ENCODE results near the gene SMAD3. TPM values are rescaled to one million over a fixed set of nuclear protein-coding genes. Genes with fewer than 3 reads are reported as not detected.

SMAD3 gene
- total RNA-seq, 1 experiment from 2014 or later, result 99.5 TPM

- Histone ChIP-seq H4K20me1 (ENCODE audit: insufficient read depth) (peaks cover 28% of the 10 kb centered on the region), H3K4me3 (peak overlapping the region; percentile 74), H3K9me3 (ENCODE audit: insufficient read depth, low read depth) (no peaks in the 10 kb centered on the region), H3F3A (ENCODE audit: insufficient read depth, low read depth) (peaks cover 4% of the 10 kb centered on the region; the same call in 1 of the 2 replicates), H2AFZ (no peak overlapping the region), H3K79me2 (ENCODE audit: low read depth) (peaks cover 45% of the 10 kb centered on the region), H3K4me2 (peak overlapping the region; percentile 91), H3K27me3 (ENCODE audit: insufficient read depth, low read depth) (no peaks in the 10 kb centered on the region), H3K4me1 (replicated peaks; ENCODE audit: insufficient read depth) (peaks cover 14% of the 10 kb centered on the region), H3K36me3 (ENCODE audit: low read depth) (peaks cover 12% of the 10 kb centered on the region; the same call in 1 of the 2 replicates), H3K9me2 (ENCODE audit: insufficient read depth) (no peaks in the 10 kb centered on the region), H3K27ac (peak overlapping the region; percentile 78)
- POLR2A ChIA-PET (ENCODE audit: unreplicated experiment), result interaction anchor here (0.5 to 1.0 kb wide), 8 partner anchors 9 to 1207 kb away, joined by 3 to 8 read pairs (median 5); no protein-coding TSS in a partner anchor
- BruUV-seq (replicated peaks), result TSS peak; percentile 78
- intact Hi-C loops (cut with micrococcal nuclease; ENCODE audit: unreplicated experiment), result loop anchor here (1.0 to 5.0 kb wide), 10 partner anchors 16 to 237 kb away; no protein-coding TSS in a partner anchor
- DNase-seq, result peak in 1 of 2 experiments; percentile 50
- CTCF ChIA-PET, result interaction anchor here (0.6 to 0.7 kb wide), 4 partner anchors 7 to 186 kb away, joined by 3 to 9 read pairs (median 4); no protein-coding TSS in a partner anchor
- TF ChIP-seq CTCF (conservative IDR thresholded peaks at IDR 0.05), result no peak
- no peak for TF ChIP-seq EZH2 (IDR thresholded peaks at IDR 0.05; ENCODE audit: low read depth)
Measured at GRCh38 chr15:67064607-67065530, 533 bp upstream of the SMAD3 start.

GRCh38 chr15:67066041-67066958, 898 bp downstream of the SMAD3 start:
- peak overlapping the region; percentile 87 for H3K4me2 ChIP-seq
- POLR2A ChIA-PET (ENCODE audit: unreplicated experiment), result interaction anchor here (0.6 to 1.0 kb wide), 7 partner anchors 17 to 1206 kb away, joined by 3 to 8 read pairs (median 5); no protein-coding TSS in a partner anchor
- intact Hi-C loops (cut with micrococcal nuclease; ENCODE audit: unreplicated experiment), result loop anchor here (5.0 kb wide), 2 partner anchors 61 to 236 kb away; no protein-coding TSS in a partner anchor
- H3K27ac ChIP-seq, result peak overlapping the region; percentile 87
- CTCF ChIA-PET, result interaction anchor here (0.5 to 0.7 kb wide), 3 partner anchors 9 to 234 kb away, joined by 4 to 9 read pairs (median 6); no protein-coding TSS in a partner anchor
- no peak for DNase-seq
- no TSS peak for BruUV-seq (replicated peaks)
- H3K36me3 ChIP-seq (ENCODE audit: low read depth), result peaks cover 22% of the 10 kb centered on the region
- no peaks in the 10 kb centered on the region for H3K9me2 ChIP-seq (ENCODE audit: insufficient read depth)
- H2AFZ ChIP-seq, result no peak overlapping the region
- no peaks in the 10 kb centered on the region for H3K27me3 ChIP-seq (ENCODE audit: insufficient read depth, low read depth)
- H3K9me3 ChIP-seq (ENCODE audit: insufficient read depth, low read depth), result no peaks in the 10 kb centered on the region
- H3F3A ChIP-seq (ENCODE audit: insufficient read depth, low read depth), result peaks cover 4% of the 10 kb centered on the region; the same call in 1 of the 2 replicates
- H3K4me1 ChIP-seq (replicated peaks; ENCODE audit: insufficient read depth), result peaks cover 29% of the 10 kb centered on the region
- peaks cover 42% of the 10 kb centered on the region for H4K20me1 ChIP-seq (ENCODE audit: insufficient read depth)
- TF ChIP-seq EZH2 (IDR thresholded peaks at IDR 0.05; ENCODE audit: low read depth) (no peak), CTCF (conservative IDR thresholded peaks at IDR 0.05) (no peak)
- peak overlapping the region; percentile 88 for H3K4me3 ChIP-seq
- peaks cover 60% of the 10 kb centered on the region for H3K79me2 ChIP-seq (ENCODE audit: low read depth)

Data from PC-9 (cell line).